K562 (cell line): ENCODE measurements around the gene CHD6. TPM values are rescaled to one million over a fixed set of nuclear protein-coding genes. Genes with fewer than 3 reads are reported as not detected.

Experiments
- ATAC-seq: fragments of 200-7000 bp; cut with Tn5 transposase; 3 replicates; pipeline ENCODE4 v1.9.1; 2020; ENCODE audit warnings: moderate library complexity
- BruUV-seq: library from RNA; stranded (reverse); fragments of 400-500 nt; replicated peaks from 2 replicates; lab custom pipeline; 2021; lab: Mats Ljungman, UMichigan
- CTCF ChIA-PET: fragments of 300-600 bp; formaldehyde crosslinking; extraction: SDS; loops from one replicate; lab custom pipeline; 2021; ENCODE audit warnings: low intra/inter-chr PET ratio; lab: Yijun Ruan, JAX
- POLR2A ChIA-PET: fragments of 300-600, 350-650 bp; sonication (Branson Sonifier 250); formaldehyde crosslinking; extraction: SDS; loops from one replicate; lab custom pipeline; 2021; ENCODE audit warnings: antibody characterized with exemption, inconsistent platforms; lab: Yijun Ruan, JAX
- DNase-seq, 4 experiments: peaks; one replicate each; pipeline versions ENCODE4 v3.0.0 to v3.0.0-alpha.2; 2011 to 2018; ENCODE audit warnings: low spot score in 3 of 4, mixed read lengths in 3 of 4; ENCODE audit errors: extremely low read depth in 1 of 4
- FAIRE-seq: peaks from 2 replicates; lab custom pipeline; 2011; peaks lifted over from hg19 to GRCh38; lab: Jason Lieb, UNC
- H2AFZ ChIP-seq: 2 replicates; pipeline ENCODE4 v1.6.0; 2011; ENCODE audit warnings: low read depth, low read length, control low read depth, inconsistent platforms
- H3K27ac ChIP-seq: fragments of 200-600 bp; 3 replicates; pipeline ENCODE4 v1.8.0; 2011; ENCODE audit warnings: low read depth, mild to moderate bottlenecking, control low read depth, inconsistent platforms, low read length, moderate library complexity, mixed read lengths; ENCODE audit errors: extremely low read depth
- H3K27me3 ChIP-seq, 2 experiments: fragments of 300-600 bp in 1 of 2; 2 replicates in 1 of 2; 3 replicates in 1 of 2; pipeline versions ENCODE4 v1.6.0 to v1.8.0; 2011; ENCODE audit warnings: inconsistent platforms in 2 of 2, low read length in 2 of 2, mild to moderate bottlenecking in 1 of 2, mixed read lengths in 1 of 2, moderate library complexity in 1 of 2; ENCODE audit not compliant: control insufficient read depth in 2 of 2, insufficient read depth in 2 of 2
- H3K36me3 ChIP-seq: fragments of 300-600 bp; 3 replicates; pipeline ENCODE4 v1.8.0; 2011; ENCODE audit warnings: mild to moderate bottlenecking, low read length, inconsistent platforms; ENCODE audit not compliant: control insufficient read depth, insufficient read depth
- H3K4me1 ChIP-seq, 2 experiments: fragments of 200-600 bp in 1 of 2; replicated peaks in 1 of 2; 2 replicates in 1 of 2; 3 replicates in 1 of 2; pipeline versions ENCODE4 v1.5.1 to v1.8.0; 2011; ENCODE audit warnings: inconsistent platforms in 2 of 2, low read length in 2 of 2, mild to moderate bottlenecking in 1 of 2, mixed read lengths in 1 of 2, moderate library complexity in 1 of 2; ENCODE audit not compliant: control insufficient read depth in 2 of 2, insufficient read depth in 2 of 2
- H3K4me2 ChIP-seq: 2 replicates; pipeline ENCODE4 v1.6.1; 2011; ENCODE audit warnings: low read length, control low read depth, inconsistent platforms, mixed read lengths; ENCODE audit not compliant: insufficient read depth
- H3K4me3 ChIP-seq: fragments of 200-600 bp; sonication (generic), shearing (Covaris generic); 2 replicates; pipeline ENCODE4 v1.5.1; 2016; ENCODE audit warnings: control low read depth, inconsistent platforms
- H3K79me2 ChIP-seq: fragments of 200-600 bp; 3 replicates; pipeline ENCODE4 v1.8.0; 2011; ENCODE audit warnings: low read length, inconsistent platforms; ENCODE audit not compliant: control insufficient read depth, insufficient read depth
- H3K9ac ChIP-seq, 2 experiments: 2 replicates each; pipeline versions ENCODE4 v1.6.0 to v1.6.1; 2011; ENCODE audit warnings: low read depth in 2 of 2, low read length in 2 of 2, control low read depth in 1 of 2, inconsistent platforms in 1 of 2, mild to moderate bottlenecking in 1 of 2, mixed read lengths in 1 of 2; ENCODE audit not compliant: insufficient read depth in 1 of 2
- H3K9me1 ChIP-seq: one replicate; pipeline ENCODE4 v1.6.0; 2011; ENCODE audit warnings: inconsistent platforms, mild to moderate bottlenecking, low read length, moderate library complexity; ENCODE audit not compliant: control insufficient read depth, insufficient read depth
- H3K9me3 ChIP-seq: replicated peaks from 2 replicates; pipeline ENCODE4 v1.5.1; 2011; ENCODE audit warnings: low read depth, low read length, inconsistent platforms; ENCODE audit not compliant: control insufficient read depth, insufficient read depth
- H4K20me1 ChIP-seq: replicated peaks from 2 replicates; pipeline ENCODE4 v1.6.1; 2011; ENCODE audit warnings: low read length, inconsistent platforms, mixed read lengths; ENCODE audit not compliant: control insufficient read depth, insufficient read depth
- SPI1 ChIP-seq: IDR thresholded peaks from 2 replicates; pipeline ENCODE4 v1.6.1; 2011; ENCODE audit warnings: low read depth, low read length, control low read depth, borderline replicate concordance
- ZNF639 ChIP-seq, 2 experiments: fragments of 200-800 bp in 1 of 2; sonication (Bioruptor generic) in 1 of 2; sonication (generic) in 1 of 2; formaldehyde crosslinking in 1 of 2; IDR thresholded peaks in 1 of 2; conservative IDR thresholded peaks in 1 of 2; 2 replicates each; pipeline versions ENCODE4 v1.5.0 to v1.6.1; 2016 to 2020; ENCODE audit warnings: missing compliant biosample characterization in 1 of 2, missing genetic modification characterization in 1 of 2, missing genetic modification reagents in 1 of 2
- WGBS: fragments of 100-300 bp; shearing (Covaris generic); methylation state at CpG from one replicate; pipeline ENCODE4 v1.1.6; 2016; ENCODE audit warnings: low coverage, mixed read lengths; ENCODE audit not compliant: insufficient coverage; ENCODE audit errors: missing lambda C conversion rate; 5-methylcytosine and 5-hydroxymethylcytosine counted together
- in situ Hi-C: fragments of 300-500 bp; cut with MboI; formaldehyde crosslinking; loops from 4 replicates; pipeline ENCODE4 v1.15.0; 2018; ENCODE audit warnings: inconsistent platforms, mixed read lengths
- intact Hi-C: fragments of 100-400 bp; cut with micrococcal nuclease; formaldehyde crosslinking; loops from 2 replicates; pipeline ENCODE4 v1.14.2; 2022
- polyA plus RNA-seq, 8 experiments: library from polyadenylated mRNA; depleted of rRNA in 4 of 8; stranded (reverse) in 5 of 8; unstranded in 3 of 8; fragments of >200 nt; fragmentation: Nextera tagmentation in 2 of 8; fragmentation: Illumina TruSeq in 1 of 8; extraction: Ambion mirVana in 2 of 8; extraction: Trizol in 1 of 8; gene quantifications; 2 replicates each; pipeline versions ENCODE4 v1.2.1 to v1.2.3, GENCODE V29; 2011 to 2014; ENCODE audit warnings: inconsistent platforms in 1 of 8, missing spikeins in 1 of 8
- total RNA-seq, 7 experiments: library from RNA; depleted of rRNA in 6 of 7; stranded (reverse); fragments of >200 nt in 6 of 7; fragmentation: Illumina TruSeq in 2 of 7; extraction: Trizol in 2 of 7; gene quantifications; 2 replicates each; pipeline versions ENCODE4 v1.2.1 to v1.2.3, GENCODE V29; 2011 to 2021; ENCODE audit warnings: low replicate concordance in 1 of 7

The CHD6 gene
- total and polyA plus RNA-seq, 9 of the 15 experiments (the other 6 are each of a cell fraction or from before 2014, with no cell fraction given), result 3.9 to 24.2 (median 12.8) TPM

- 53% methylated on average over 3 of the region's 3 CpGs for WGBS
- Histone ChIP-seq H3K9ac (no peak overlapping the region), H3K9me3 (0 out of 2 replicates have a peak, but pooled peaks cover 3% of the 10 kb centered on the region), H3K27ac (no peak overlapping the region), H4K20me1 (no peaks in the 10 kb centered on the region), H3K4me3 (no peak overlapping the region), H3K9me1 (no peaks in the 10 kb centered on the region), H2AFZ (no peak overlapping the region), H3K27me3 (no peaks in the 10 kb centered on the region), H3K79me2 (peaks cover 64% of the 10 kb centered on the region), H3K36me3 (no peaks in the 10 kb centered on the region; the same call in 2 of the 3 replicates), H3K4me2 (no peak overlapping the region), H3K4me1 (peaks cover 0 to 6% of the 10 kb centered on the region in 2 experiments; a peak in 2 of 5 replicates)
- ChIA-PET POLR2A (interaction anchor here (0.6 kb wide), 1 partner anchor 74 kb away, joined by 3 read pairs; no protein-coding TSS in a partner anchor), CTCF (no interaction called here)
- BruUV-seq, result no TSS peak
- TF ChIP-seq SPI1, result peak; percentile 14; the same call in 1 of the 2 replicates
- TF ChIP-seq ZNF639 (CRISPR knock-in tag; conservative IDR thresholded peaks at IDR 0.05 in 1 of 2, IDR thresholded peaks at IDR 0.05 in 1 of 2), result no peak
- no peak for DNase-seq
- no peak for ATAC-seq
- no peak for FAIRE-seq
- intact Hi-C loops, result no loop called here
- in situ Hi-C loops, result no loop called here
These were observed 25.5 kb downstream of the CHD6 start for GRCh38 chr20:41592516-41593216.
